ENCODE data around the gene NUTM1.

GRCh38 chr15:34359416-34359815 is 16.3 kb downstream of the NUTM1 start:
- TF ChIP-seq POLR2A (IDR thresholded peaks at IDR 0.05; ENCODE audit: borderline replicate concordance, extremely low read depth, insufficient read depth, insufficient read length) = no peak
- no peak for TF ChIP-seq EZH2phosphoT487 (IDR thresholded peaks at IDR 0.05; ENCODE audit: borderline replicate concordance)
- no peak for TF ChIP-seq CTCF (IDR thresholded peaks at IDR 0.05 in 2 of 3, conservative IDR thresholded peaks at IDR 0.05 in 1 of 3; ENCODE audit: borderline replicate concordance in 1 of 3, insufficient read depth in 1 of 3, low read depth in 2 of 3, low read length in 2 of 3)
- TF ChIP-seq YY1 (IDR thresholded peaks at IDR 0.05; ENCODE audit: extremely low read depth, insufficient replicate concordance, low read depth, low read length) = no peak
- TF ChIP-seq, protein P1, sequence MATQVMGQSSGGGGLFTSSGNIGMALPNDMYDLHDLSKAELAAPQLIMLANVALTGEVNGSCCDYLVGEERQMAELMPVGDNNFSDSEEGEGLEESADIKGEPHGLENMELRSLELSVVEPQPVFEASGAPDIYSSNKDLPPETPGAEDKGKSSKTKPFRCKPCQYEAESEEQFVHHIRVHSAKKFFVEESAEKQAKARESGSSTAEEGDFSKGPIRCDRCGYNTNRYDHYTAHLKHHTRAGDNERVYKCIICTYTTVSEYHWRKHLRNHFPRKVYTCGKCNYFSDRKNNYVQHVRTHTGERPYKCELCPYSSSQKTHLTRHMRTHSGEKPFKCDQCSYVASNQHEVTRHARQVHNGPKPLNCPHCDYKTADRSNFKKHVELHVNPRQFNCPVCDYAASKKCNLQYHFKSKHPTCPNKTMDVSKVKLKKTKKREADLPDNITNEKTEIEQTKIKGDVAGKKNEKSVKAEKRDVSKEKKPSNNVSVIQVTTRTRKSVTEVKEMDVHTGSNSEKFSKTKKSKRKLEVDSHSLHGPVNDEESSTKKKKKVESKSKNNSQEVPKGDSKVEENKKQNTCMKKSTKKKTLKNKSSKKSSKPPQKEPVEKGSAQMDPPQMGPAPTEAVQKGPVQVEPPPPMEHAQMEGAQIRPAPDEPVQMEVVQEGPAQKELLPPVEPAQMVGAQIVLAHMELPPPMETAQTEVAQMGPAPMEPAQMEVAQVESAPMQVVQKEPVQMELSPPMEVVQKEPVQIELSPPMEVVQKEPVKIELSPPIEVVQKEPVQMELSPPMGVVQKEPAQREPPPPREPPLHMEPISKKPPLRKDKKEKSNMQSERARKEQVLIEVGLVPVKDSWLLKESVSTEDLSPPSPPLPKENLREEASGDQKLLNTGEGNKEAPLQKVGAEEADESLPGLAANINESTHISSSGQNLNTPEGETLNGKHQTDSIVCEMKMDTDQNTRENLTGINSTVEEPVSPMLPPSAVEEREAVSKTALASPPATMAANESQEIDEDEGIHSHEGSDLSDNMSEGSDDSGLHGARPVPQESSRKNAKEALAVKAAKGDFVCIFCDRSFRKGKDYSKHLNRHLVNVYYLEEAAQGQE (IDR thresholded peaks at IDR 0.05; ENCODE audit: low read depth) = no peak
- no peak for TF ChIP-seq RAD21 (IDR thresholded peaks at IDR 0.05; ENCODE audit: low read depth)
- no peak for TF ChIP-seq EZH2 (IDR thresholded peaks at IDR 0.05)
- no peak for TF ChIP-seq JUND (IDR thresholded peaks at IDR 0.05)
- TF ChIP-seq, protein P2, sequence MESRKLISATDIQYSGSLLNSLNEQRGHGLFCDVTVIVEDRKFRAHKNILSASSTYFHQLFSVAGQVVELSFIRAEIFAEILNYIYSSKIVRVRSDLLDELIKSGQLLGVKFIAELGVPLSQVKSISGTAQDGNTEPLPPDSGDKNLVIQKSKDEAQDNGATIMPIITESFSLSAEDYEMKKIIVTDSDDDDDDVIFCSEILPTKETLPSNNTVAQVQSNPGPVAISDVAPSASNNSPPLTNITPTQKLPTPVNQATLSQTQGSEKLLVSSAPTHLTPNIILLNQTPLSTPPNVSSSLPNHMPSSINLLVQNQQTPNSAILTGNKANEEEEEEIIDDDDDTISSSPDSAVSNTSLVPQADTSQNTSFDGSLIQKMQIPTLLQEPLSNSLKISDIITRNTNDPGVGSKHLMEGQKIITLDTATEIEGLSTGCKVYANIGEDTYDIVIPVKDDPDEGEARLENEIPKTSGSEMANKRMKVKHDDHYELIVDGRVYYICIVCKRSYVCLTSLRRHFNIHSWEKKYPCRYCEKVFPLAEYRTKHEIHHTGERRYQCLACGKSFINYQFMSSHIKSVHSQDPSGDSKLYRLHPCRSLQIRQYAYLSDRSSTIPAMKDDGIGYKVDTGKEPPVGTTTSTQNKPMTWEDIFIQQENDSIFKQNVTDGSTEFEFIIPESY (IDR thresholded peaks at IDR 0.05; ENCODE audit: extremely low read depth, insufficient replicate concordance, low read length) = no peak
- no peak for TF ChIP-seq SRF (IDR thresholded peaks at IDR 0.05; ENCODE audit: low read depth)
- no peak for TF ChIP-seq ZNF274 (IDR thresholded peaks at IDR 0.05; ENCODE audit: low read depth, low read length)
- TF ChIP-seq CBX3 (IDR thresholded peaks at IDR 0.05; ENCODE audit: low read depth) = no peak
- no peak for TF ChIP-seq POLR2AphosphoS5 (IDR thresholded peaks at IDR 0.05; ENCODE audit: low read depth, low read length)
- TF ChIP-seq ELF1 (IDR thresholded peaks at IDR 0.05; ENCODE audit: borderline replicate concordance, low read depth) = no peak

Measured in HCT116 (cell line).